Measurements from ENCODE around the gene RINT1.

DNA sequence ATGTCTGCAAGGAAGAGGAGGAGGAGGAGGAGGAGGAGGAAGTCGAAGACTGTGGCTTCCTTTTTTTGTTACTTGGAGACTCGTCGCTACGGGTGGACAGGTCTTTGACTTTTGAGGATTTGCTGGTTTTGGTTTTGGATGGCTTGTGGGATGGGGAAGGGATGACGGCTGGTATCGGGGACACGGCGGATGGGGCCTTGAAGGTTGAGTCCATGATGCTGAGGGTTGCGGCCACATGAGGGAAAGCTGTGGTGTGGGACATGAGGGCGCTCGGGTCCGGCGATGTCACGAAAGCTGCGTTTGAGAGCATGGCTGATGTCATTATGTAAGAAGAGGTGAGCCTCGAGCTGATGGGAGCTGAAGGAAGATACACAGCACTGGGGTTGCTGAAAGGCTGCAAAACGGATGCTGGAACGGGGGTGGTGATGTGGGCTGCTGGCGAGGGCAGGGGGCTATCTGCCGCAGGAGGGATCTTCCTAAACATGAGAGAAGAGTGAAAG lies 82.4 kb downstream of the RINT1 start:
- TF ChIP-seq TCF12 (IDR thresholded peaks at IDR 0.05; ENCODE audit: low read depth) (no peak), EP300 (IDR thresholded peaks at IDR 0.05; ENCODE audit: borderline replicate concordance) (no peak), YY1 (IDR thresholded peaks at IDR 0.05; ENCODE audit: low read depth) (no peak), CEBPB (IDR thresholded peaks at IDR 0.05) (no peak), NFIC (IDR thresholded peaks at IDR 0.05) (no peak), TEAD4 (IDR thresholded peaks at IDR 0.05) (no peak)
- TF ChIP-seq, protein P1, sequence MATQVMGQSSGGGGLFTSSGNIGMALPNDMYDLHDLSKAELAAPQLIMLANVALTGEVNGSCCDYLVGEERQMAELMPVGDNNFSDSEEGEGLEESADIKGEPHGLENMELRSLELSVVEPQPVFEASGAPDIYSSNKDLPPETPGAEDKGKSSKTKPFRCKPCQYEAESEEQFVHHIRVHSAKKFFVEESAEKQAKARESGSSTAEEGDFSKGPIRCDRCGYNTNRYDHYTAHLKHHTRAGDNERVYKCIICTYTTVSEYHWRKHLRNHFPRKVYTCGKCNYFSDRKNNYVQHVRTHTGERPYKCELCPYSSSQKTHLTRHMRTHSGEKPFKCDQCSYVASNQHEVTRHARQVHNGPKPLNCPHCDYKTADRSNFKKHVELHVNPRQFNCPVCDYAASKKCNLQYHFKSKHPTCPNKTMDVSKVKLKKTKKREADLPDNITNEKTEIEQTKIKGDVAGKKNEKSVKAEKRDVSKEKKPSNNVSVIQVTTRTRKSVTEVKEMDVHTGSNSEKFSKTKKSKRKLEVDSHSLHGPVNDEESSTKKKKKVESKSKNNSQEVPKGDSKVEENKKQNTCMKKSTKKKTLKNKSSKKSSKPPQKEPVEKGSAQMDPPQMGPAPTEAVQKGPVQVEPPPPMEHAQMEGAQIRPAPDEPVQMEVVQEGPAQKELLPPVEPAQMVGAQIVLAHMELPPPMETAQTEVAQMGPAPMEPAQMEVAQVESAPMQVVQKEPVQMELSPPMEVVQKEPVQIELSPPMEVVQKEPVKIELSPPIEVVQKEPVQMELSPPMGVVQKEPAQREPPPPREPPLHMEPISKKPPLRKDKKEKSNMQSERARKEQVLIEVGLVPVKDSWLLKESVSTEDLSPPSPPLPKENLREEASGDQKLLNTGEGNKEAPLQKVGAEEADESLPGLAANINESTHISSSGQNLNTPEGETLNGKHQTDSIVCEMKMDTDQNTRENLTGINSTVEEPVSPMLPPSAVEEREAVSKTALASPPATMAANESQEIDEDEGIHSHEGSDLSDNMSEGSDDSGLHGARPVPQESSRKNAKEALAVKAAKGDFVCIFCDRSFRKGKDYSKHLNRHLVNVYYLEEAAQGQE (IDR thresholded peaks at IDR 0.05; ENCODE audit: low read depth), result no peak

Measured in Ishikawa (cell line).